GM18507 (cell line): ENCODE results near the gene HRH3.
A peak's percentile ranks its signal among the peaks of the same experiment; 100 is the strongest.

ENCODE experiments used
- DNase-seq: peaks from one replicate; pipeline ENCODE4 v3.0.0; 2011; ENCODE audit warnings: low read depth; ENCODE audit not compliant: insufficient read length; ENCODE audit errors: extremely low spot score
- FAIRE-seq: peaks from 2 replicates; lab custom pipeline; 2011; peaks lifted over from hg19 to GRCh38; lab: Jason Lieb, UNC

HRH3 gene

GRCh38 chr20:62219992-62220665, at the start of gene HRH3:
TSS of gene HRH3 (minus strand) at chr20:62220278. CDS start at chr20:62219970, 308 bp downstream.
- no peak for FAIRE-seq
- peak; percentile 56 for DNase-seq

GRCh38 chr20:62269871-62270270, 49.8 kb upstream of the HRH3 start:
- no peak for DNase-seq
- FAIRE-seq, result no peak

- FAIRE-seq (no peak), DNase-seq (no peak)
These were observed 49.3 kb upstream of the HRH3 start for GRCh38 chr20:62269378-62269777.

- DNase-seq, result no peak
- no peak for FAIRE-seq
These were observed 48.3 kb upstream of the HRH3 start for GRCh38 chr20:62268228-62268900.

GRCh38 chr20:62267543-62267942, 47.5 kb upstream of the HRH3 start:
- DNase-seq, result no peak
- no peak for FAIRE-seq

- DNase-seq (no peak), FAIRE-seq (no peak)
These were observed 46.8 kb upstream of the HRH3 start for GRCh38 chr20:62266851-62267250.

- DNase-seq, result no peak
- FAIRE-seq, result no peak
These were observed 46.3 kb upstream of the HRH3 start for GRCh38 chr20:62266340-62266739.

GRCh38 chr20:62265365-62265764, 45.3 kb upstream of the HRH3 start:
- no peak for FAIRE-seq
- no peak for DNase-seq

- FAIRE-seq, result no peak
- DNase-seq, result no peak
These were observed 43.3 kb upstream of the HRH3 start for GRCh38 chr20:62263396-62263795.

GRCh38 chr20:62262064-62262463, 42.0 kb upstream of the HRH3 start:
- DNase-seq (no peak), FAIRE-seq (no peak)

- FAIRE-seq (no peak), DNase-seq (no peak)
These were observed 39.2 kb upstream of the HRH3 start for GRCh38 chr20:62259294-62259565.

GRCh38 chr20:62258499-62259293, 38.6 kb upstream of the HRH3 start:
- FAIRE-seq, result no peak
- DNase-seq, result no peak

GRCh38 chr20:62255976-62256375, 35.9 kb upstream of the HRH3 start:
- DNase-seq, result no peak
- FAIRE-seq, result no peak

GRCh38 chr20:62254021-62254724, 34.1 kb upstream of the HRH3 start:
- DNase-seq (no peak), FAIRE-seq (no peak)

- FAIRE-seq (no peak), DNase-seq (no peak)
These were observed 33.3 kb upstream of the HRH3 start for GRCh38 chr20:62253398-62253797.

- no peak for FAIRE-seq
- DNase-seq, result no peak
These were observed 32.4 kb upstream of the HRH3 start for GRCh38 chr20:62252342-62252966.

- FAIRE-seq, result no peak
- no peak for DNase-seq
These were observed 28.9 kb upstream of the HRH3 start for GRCh38 chr20:62248890-62249560.

GRCh38 chr20:62246872-62247652, 27.0 kb upstream of the HRH3 start:
- no peak for FAIRE-seq
- DNase-seq, result no peak

- DNase-seq, result no peak
- FAIRE-seq, result no peak
These were observed 26.4 kb upstream of the HRH3 start for GRCh38 chr20:62246431-62246830.
